ENCODE measurements around the gene CCL4. TPM values are rescaled to one million over a fixed set of nuclear protein-coding genes. Genes with fewer than 3 reads are reported as not detected.
"Not testable (repeated sequence)": the region's sequence is repeated elsewhere in the genome, so short reads cannot be mapped to it uniquely, and the experiment has no call there.

The CCL4 gene
- total RNA-seq, 4 donors from 2014 or later = 0.97 TPM; not detected in 3

- TF ChIP-seq POLR2A (IDR thresholded peaks at IDR 0.05) (no peak), CTCF (IDR thresholded peaks at IDR 0.05) (no peak), EP300 (IDR thresholded peaks at IDR 0.05) (no peak), POLR2AphosphoS5 (IDR thresholded peaks at IDR 0.05) (no peak)
- no peaks in the 10 kb centered on the region for H3K4me1 ChIP-seq
- no peak overlapping the region for H3K4me3 ChIP-seq
Measured at GRCh38 chr17:36085765-36086164, 17.9 kb upstream of the CCL4 start.

GRCh38 chr17:36086791-36087190, 16.8 kb upstream of the CCL4 start:
- no peaks in the 10 kb centered on the region for H3K4me1 ChIP-seq
- H3K9me3 ChIP-seq = no peaks in the 10 kb centered on the region
- H3K36me3 ChIP-seq = no peaks in the 10 kb centered on the region
- no peak overlapping the region for H3K4me3 ChIP-seq
- no peak for DNase-seq (ENCODE audit: low spot score in 2 of 2)
- TF ChIP-seq CTCF (IDR thresholded peaks at IDR 0.05) = no peak
- no peak for TF ChIP-seq POLR2AphosphoS5 (IDR thresholded peaks at IDR 0.05)
- TF ChIP-seq POLR2A (IDR thresholded peaks at IDR 0.05) = no peak
- no peak for TF ChIP-seq EP300 (IDR thresholded peaks at IDR 0.05)
- peaks cover 8% of the 10 kb centered on the region for H3K27me3 ChIP-seq
- H3K27ac ChIP-seq = no peak overlapping the region
- WGBS = 82% methylated on average over 1 of the region's 1 CpG

More at GRCh38 chr17:36085765-36086164, 17.9 kb upstream of the CCL4 start:
- no peak overlapping the region for H3K27ac ChIP-seq
- no peak for DNase-seq (ENCODE audit: low spot score in 2 of 2)
- WGBS = 36% methylated on average over 1 of the region's 1 CpG
- peaks cover 8% of the 10 kb centered on the region for H3K27me3 ChIP-seq
- H3K9me3 ChIP-seq = no peaks in the 10 kb centered on the region
- no peaks in the 10 kb centered on the region for H3K36me3 ChIP-seq

DNA sequence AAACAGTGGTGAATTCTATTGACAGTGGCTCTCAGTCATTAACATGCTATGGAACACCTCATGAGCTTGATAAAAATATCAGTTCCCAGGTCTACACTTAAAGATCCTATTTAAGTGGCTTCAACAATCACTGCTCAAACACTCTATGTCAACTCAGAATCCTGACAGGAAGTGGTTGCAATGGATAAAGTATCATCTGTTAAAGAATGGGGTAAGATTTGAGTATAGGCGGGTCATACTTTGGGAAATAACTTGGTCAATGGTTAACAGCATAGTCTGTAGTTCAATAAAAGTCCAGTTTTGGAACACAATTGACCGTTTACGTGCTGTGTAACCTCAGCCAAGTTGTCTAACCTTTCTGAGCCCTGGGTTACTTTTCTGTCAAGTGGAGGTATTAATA, 16.2 kb upstream of the CCL4 start:
- 96% methylated on average over 3 of the region's 3 CpGs for WGBS
- H3K9me3 ChIP-seq; H3K4me3 ChIP-seq; H3K4me1 ChIP-seq; DNase-seq (ENCODE audit: low spot score in 2 of 2); H3K27me3 ChIP-seq; H3K36me3 ChIP-seq; H3K27ac ChIP-seq: not testable (repeated sequence)

GRCh38 chr17:36087897-36088572, 15.6 kb upstream of the CCL4 start:
- H3K9me3 ChIP-seq; H3K27me3 ChIP-seq; H3K4me3 ChIP-seq; H3K36me3 ChIP-seq; DNase-seq (ENCODE audit: low spot score in 2 of 2); H3K27ac ChIP-seq; H3K4me1 ChIP-seq: not testable (repeated sequence)
- WGBS = 83% methylated on average over 10 of the region's 10 CpGs

DNA sequence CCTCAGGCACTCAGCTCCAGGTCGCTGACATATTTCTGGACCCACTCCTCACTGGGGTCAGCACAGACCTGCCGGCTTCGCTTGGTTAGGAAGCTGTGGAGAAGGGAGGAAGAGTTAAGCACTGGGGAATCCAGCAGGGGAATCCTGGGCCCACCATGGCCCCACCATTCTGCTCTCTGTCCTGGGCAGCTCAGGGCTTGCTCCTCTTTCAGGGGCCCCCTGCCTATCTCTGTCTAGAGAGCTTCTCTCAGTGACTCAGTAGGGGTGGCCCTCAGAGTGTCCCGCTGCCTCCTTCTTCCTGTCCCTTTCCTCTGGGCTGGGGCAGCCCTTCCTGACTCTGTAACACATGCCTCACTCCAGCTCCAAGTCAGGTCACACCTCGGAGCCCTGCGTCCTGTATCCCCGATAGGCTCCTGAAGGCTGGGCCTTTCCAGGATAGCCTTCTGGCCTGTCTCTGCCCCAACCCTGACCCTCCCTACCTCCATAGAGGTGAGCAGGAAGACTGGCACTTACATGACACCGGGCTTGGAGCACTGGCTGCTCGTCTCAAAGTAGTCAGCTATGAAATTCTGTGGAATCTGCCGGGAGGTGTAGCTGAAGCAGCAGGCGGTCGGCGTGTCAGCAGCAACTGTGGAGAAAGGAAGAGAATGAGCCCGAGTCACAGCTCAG, 14.8 kb upstream of the CCL4 start:
- WGBS = 76% methylated on average over 14 of the region's 14 CpGs
- no peak for TF ChIP-seq EP300 (IDR thresholded peaks at IDR 0.05)
- no peak for TF ChIP-seq POLR2AphosphoS5 (IDR thresholded peaks at IDR 0.05)
- no peak for TF ChIP-seq POLR2A (IDR thresholded peaks at IDR 0.05)
- TF ChIP-seq CTCF (IDR thresholded peaks at IDR 0.05) = no peak
- Histone ChIP-seq H3K27me3 (peaks cover 8% of the 10 kb centered on the region), H3K36me3 (no peaks in the 10 kb centered on the region), H3K9me3 (no peaks in the 10 kb centered on the region), H3K27ac (no peak overlapping the region), H3K4me3 (no peak overlapping the region), H3K4me1 (no peaks in the 10 kb centered on the region)
- no peak for DNase-seq (ENCODE audit: low spot score in 2 of 2)

GRCh38 chr17:36089339-36089865, 14.2 kb upstream of the CCL4 start:
- peaks cover 8% of the 10 kb centered on the region for H3K27me3 ChIP-seq
- no peak for TF ChIP-seq POLR2AphosphoS5 (IDR thresholded peaks at IDR 0.05)
- no peaks in the 10 kb centered on the region for H3K9me3 ChIP-seq
- H3K4me3 ChIP-seq = no peak overlapping the region
- H3K4me1 ChIP-seq = no peaks in the 10 kb centered on the region
- WGBS = 76% methylated on average over 4 of the region's 4 CpGs
- H3K27ac ChIP-seq = no peak overlapping the region
- H3K36me3 ChIP-seq = no peaks in the 10 kb centered on the region
- DNase-seq (ENCODE audit: low spot score in 2 of 2) = no peak

All from suprapubic skin (tissue), 4 donors.